ENCODE measurements around the gene GEMIN4.
"Not testable (repeated sequence)": the region's sequence is repeated elsewhere in the genome, so short reads cannot be mapped to it uniquely, and the experiment has no call there.

GEMIN4 gene

DNA sequence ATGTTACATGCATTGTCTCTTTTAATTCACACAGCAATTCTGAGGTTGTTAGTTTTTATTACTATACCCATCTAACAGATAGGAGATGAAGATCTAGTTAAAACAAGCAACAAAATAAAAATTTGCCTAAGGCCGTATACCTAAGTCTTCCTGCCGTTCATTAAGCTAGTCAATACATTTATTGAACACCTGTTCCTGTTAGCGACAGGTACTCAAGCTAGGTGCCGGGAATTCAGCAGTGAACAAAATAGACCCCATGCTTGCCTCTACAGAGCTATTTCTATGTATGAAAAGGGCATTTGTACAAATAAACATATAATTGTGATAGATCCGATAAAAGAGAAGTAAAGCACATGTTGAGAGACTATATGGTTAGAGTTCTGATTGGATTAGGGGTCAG, 34.0 kb downstream of the GEMIN4 start:
- Histone ChIP-seq H3K9me3 (ENCODE audit: insufficient read depth, low read depth, low read length) (no peaks in the 10 kb centered on the region), H3K4me3 (ENCODE audit: low read length) (no peak overlapping the region), H3K4me1 (ENCODE audit: insufficient read depth, low read length) (no peaks in the 10 kb centered on the region), H3K9ac (ENCODE audit: low read depth, low read length) (no peak overlapping the region), H3K36me3 (ENCODE audit: insufficient read depth, low read depth, low read length) (no peaks in the 10 kb centered on the region), H3K27ac (ENCODE audit: low read length) (no peak overlapping the region), H3K27me3 (ENCODE audit: insufficient read depth, low read length) (no peaks in the 10 kb centered on the region)

DNA sequence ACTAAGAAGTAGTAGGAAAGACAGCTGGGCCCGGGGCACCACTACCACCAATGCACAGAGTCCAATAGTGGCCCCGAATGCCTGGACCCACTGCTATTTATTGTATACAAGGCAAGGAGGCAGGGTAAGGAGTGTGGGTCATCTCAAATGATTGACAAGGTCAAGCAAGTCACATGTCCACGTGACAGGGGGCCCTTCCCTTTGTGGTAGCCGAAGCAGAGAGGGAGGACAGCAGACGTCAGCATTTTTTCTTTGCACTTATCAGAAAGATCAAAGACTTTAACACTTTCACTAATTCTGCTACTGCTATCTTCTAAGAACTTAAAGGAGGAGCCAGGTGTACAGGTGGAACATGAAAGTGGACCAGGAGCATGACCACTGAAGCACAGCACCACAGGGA, 43.9 kb downstream of the GEMIN4 start:
- Histone ChIP-seq H3K4me3 (ENCODE audit: low read length) (no peak overlapping the region), H3K9me3 (ENCODE audit: insufficient read depth, low read depth, low read length) (no peaks in the 10 kb centered on the region), H3K27me3 (ENCODE audit: insufficient read depth, low read length) (no peaks in the 10 kb centered on the region), H3K9ac (ENCODE audit: low read depth, low read length) (no peak overlapping the region), H3K36me3 (ENCODE audit: insufficient read depth, low read depth, low read length) (peaks cover 14% of the 10 kb centered on the region), H3K27ac (ENCODE audit: low read length) (no peak overlapping the region), H3K4me1 (ENCODE audit: insufficient read depth, low read length) (no peaks in the 10 kb centered on the region)

DNA sequence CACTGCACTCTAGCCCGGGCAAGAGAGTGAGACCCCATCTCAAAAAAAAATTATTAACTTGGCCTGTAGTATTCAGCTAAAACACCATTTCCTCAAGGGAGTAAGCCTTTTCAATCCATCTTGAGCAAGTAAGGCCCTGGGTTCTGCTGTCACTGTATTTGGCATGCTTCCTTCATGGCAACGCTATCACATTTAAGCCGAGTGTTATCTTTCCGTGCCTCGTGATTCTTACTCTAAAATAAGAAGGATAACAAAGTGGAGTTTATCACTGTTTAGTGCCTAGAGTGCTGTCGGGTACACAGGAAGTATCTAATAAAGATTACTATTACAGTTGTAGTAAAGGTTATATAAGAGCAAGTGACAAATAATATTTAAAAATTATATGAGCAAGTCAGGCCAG, 46.2 kb downstream of the GEMIN4 start:
- no peak overlapping the region for H3K4me3 ChIP-seq (ENCODE audit: low read length)
- no peaks in the 10 kb centered on the region for H3K9me3 ChIP-seq (ENCODE audit: insufficient read depth, low read depth, low read length)
- no peak overlapping the region for H3K27ac ChIP-seq (ENCODE audit: low read length)
- H3K4me1 ChIP-seq (ENCODE audit: insufficient read depth, low read length) = no peaks in the 10 kb centered on the region
- H3K36me3 ChIP-seq (ENCODE audit: insufficient read depth, low read depth, low read length) = peaks cover 14% of the 10 kb centered on the region
- H3K27me3 ChIP-seq (ENCODE audit: insufficient read depth, low read length) = no peaks in the 10 kb centered on the region
- H3K9ac ChIP-seq (ENCODE audit: low read depth, low read length) = no peak overlapping the region

DNA sequence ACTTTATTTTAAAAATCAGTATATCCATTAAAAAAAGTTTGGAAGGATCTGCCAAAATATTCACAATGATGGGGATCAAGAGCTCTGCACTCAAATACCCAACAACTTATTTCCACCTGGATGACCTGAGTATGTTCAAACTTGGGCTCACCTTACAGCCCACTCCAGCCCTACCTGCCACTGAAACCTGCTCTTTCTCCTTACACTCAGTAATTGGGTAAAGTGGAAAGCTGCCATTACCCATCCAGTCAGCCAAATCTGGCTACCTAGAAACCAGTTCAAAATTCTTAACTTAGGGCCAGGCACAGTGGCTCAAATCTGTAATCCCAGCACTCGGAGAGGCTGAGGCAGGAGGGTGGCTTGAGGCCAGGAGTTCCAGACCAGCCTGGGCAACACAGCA, 47.1 kb downstream of the GEMIN4 start:
- no peaks in the 10 kb centered on the region for H3K4me1 ChIP-seq (ENCODE audit: insufficient read depth, low read length)
- no peaks in the 10 kb centered on the region for H3K27me3 ChIP-seq (ENCODE audit: insufficient read depth, low read length)
- no peak overlapping the region for H3K4me3 ChIP-seq (ENCODE audit: low read length)
- no peaks in the 10 kb centered on the region for H3K9me3 ChIP-seq (ENCODE audit: insufficient read depth, low read depth, low read length)
- H3K9ac ChIP-seq (ENCODE audit: low read depth, low read length) = no peak overlapping the region
- H3K27ac ChIP-seq (ENCODE audit: low read length) = no peak overlapping the region
- peaks cover 10% of the 10 kb centered on the region for H3K36me3 ChIP-seq (ENCODE audit: insufficient read depth, low read depth, low read length)

DNA sequence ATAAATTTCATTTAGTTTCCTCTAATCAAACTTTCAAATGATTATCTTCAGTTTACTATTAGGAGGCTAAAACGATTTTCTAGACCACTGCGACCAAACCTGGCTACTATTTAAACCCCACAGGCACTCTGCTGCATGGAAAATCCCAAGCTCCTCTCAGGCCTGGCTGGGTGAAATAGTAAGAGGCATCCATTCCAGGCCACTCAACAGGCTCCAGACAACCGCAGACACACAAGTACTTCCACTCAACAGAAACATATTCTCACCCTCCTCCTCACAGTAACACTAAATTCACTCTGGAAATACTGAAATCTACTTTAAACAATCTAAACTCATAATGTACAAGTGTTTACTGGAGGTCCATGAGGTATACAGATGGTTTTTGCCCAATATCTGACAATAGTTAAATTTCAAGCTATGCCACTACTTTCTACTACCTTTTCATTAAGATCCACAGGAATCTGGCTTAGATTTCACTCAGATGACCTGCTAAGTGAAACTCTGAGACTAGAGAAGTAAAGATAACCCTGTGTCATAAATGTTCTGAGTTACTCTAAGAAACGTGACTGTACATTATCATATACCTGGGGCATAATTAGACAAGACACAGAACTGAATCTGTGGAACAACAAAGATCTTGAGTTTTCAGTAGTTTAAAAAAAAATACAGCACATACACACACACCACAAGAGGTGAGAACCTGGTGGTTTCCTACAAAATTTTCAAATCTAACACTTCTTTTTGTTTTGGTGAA, 47.8 kb downstream of the GEMIN4 start:
- peaks cover 5% of the 10 kb centered on the region for H3K36me3 ChIP-seq (ENCODE audit: insufficient read depth, low read depth, low read length)
- no peaks in the 10 kb centered on the region for H3K4me1 ChIP-seq (ENCODE audit: insufficient read depth, low read length)
- H3K27me3 ChIP-seq (ENCODE audit: insufficient read depth, low read length) = no peaks in the 10 kb centered on the region
- no peak overlapping the region for H3K4me3 ChIP-seq (ENCODE audit: low read length)
- no peak overlapping the region for H3K9ac ChIP-seq (ENCODE audit: low read depth, low read length)
- no peak overlapping the region for H3K27ac ChIP-seq (ENCODE audit: low read length)
- H3K9me3 ChIP-seq (ENCODE audit: insufficient read depth, low read depth, low read length) = no peaks in the 10 kb centered on the region

DNA sequence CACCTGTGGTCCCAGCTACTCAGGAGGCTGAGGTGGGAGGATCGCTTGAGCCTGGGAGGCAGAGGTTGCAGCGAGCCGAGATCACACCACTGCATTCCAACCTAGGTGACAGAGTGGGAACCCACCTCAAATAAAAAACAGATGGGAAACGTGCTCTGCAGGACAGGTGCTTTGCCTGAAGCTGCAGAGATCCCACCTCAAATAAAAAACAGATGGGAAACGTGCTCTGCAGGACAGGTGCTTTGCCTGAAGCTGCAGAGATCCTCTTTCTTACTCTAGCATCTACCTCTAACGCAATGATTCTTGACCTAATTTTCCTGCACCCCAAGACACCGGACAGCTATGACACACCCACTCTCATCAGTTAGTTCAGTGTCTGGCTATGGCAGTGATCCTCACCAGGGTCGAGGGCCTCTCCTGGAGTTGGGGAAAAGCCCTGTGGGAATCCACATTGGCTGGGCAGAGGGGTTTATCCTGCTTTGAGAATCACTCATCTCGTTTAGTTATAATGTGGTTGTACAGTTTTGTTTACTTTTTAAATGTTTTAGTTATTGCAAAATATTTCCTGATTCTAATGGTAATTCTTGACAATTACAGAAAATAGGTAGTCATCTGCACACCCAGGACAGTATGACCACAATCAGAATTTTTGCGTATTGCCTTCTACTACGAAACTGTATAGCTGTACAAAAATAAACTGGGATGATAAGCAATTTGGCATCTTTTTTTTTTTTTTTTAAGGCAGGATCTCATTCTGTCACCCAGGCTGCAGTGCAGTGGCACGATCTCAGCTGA, 48.8 kb downstream of the GEMIN4 start:
- Histone ChIP-seq H3K9ac (ENCODE audit: low read depth, low read length) (no peak overlapping the region), H3K27me3 (ENCODE audit: insufficient read depth, low read length) (no peaks in the 10 kb centered on the region), H3K4me3 (ENCODE audit: low read length) (no peak overlapping the region), H3K4me1 (ENCODE audit: insufficient read depth, low read length) (no peaks in the 10 kb centered on the region), H3K36me3 (ENCODE audit: insufficient read depth, low read depth, low read length) (no peaks in the 10 kb centered on the region; the same call in 1 of the 2 replicates), H3K27ac (ENCODE audit: low read length) (no peak overlapping the region), H3K9me3 (ENCODE audit: insufficient read depth, low read depth, low read length) (no peaks in the 10 kb centered on the region)

DNA sequence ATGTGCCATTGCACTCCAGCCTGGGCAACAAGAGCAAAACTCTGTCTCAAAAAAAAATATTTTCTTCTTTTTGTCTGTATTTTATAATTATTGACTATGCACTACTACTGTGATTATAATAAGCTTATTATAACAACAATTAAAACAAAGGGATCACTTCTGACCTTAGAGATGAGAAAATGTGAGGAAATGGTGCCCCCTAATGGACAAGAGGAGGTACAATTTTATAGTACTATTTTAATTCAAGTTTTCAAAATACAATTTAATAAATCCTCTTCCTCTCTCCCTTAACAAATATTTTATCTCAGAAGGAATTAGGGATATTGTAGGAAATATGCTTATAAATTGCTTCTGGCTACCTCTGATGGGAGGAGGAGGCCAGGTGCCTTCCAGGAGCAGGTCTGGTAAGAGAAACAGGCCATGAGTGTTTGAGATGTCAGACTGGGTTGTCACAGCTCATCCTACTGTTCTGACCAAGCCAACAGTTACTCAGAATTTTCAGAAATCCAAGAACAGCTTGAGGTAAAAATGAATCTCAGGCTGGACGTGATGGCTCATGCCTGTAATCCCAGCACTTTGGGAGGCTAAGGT, 51.5 kb downstream of the GEMIN4 start:
- H3K36me3 ChIP-seq (ENCODE audit: insufficient read depth, low read depth, low read length) = peaks cover 25% of the 10 kb centered on the region
- H3K27me3 ChIP-seq (ENCODE audit: insufficient read depth, low read length) = no peaks in the 10 kb centered on the region
- H3K4me1 ChIP-seq (ENCODE audit: insufficient read depth, low read length) = no peaks in the 10 kb centered on the region
- H3K27ac ChIP-seq (ENCODE audit: low read length) = no peak overlapping the region
- H3K9me3 ChIP-seq (ENCODE audit: insufficient read depth, low read depth, low read length) = no peaks in the 10 kb centered on the region
- no peak overlapping the region for H3K9ac ChIP-seq (ENCODE audit: low read depth, low read length)
- H3K4me3 ChIP-seq (ENCODE audit: low read length) = no peak overlapping the region

DNA sequence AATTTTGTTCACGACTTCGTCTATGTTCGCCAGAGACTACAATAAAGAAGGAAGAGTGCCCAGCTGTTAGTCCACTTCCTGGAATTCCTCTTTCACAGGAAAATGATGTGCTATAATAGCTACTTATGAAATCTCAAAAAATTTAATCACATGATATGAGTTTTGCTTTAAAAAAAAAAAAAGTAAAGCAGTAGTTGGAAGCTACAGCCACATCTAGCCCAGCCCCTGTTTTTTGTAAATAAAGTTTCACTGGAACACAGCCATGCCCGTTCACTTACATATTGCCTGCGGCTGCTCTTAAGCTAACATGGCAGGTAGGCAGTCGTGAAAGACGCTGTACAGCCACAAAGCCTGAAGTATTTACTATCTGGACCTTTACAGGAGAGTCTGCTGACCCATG, 52.7 kb downstream of the GEMIN4 start:
- no peaks in the 10 kb centered on the region for H3K9me3 ChIP-seq (ENCODE audit: insufficient read depth, low read depth, low read length)
- no peak overlapping the region for H3K4me3 ChIP-seq (ENCODE audit: low read length)
- H3K36me3 ChIP-seq (ENCODE audit: insufficient read depth, low read depth, low read length) = peaks cover 36% of the 10 kb centered on the region
- H3K4me1 ChIP-seq (ENCODE audit: insufficient read depth, low read length) = no peaks in the 10 kb centered on the region
- H3K27ac ChIP-seq (ENCODE audit: low read length) = no peak overlapping the region
- no peaks in the 10 kb centered on the region for H3K27me3 ChIP-seq (ENCODE audit: insufficient read depth, low read length)
- H3K9ac ChIP-seq (ENCODE audit: low read depth, low read length) = no peak overlapping the region

DNA sequence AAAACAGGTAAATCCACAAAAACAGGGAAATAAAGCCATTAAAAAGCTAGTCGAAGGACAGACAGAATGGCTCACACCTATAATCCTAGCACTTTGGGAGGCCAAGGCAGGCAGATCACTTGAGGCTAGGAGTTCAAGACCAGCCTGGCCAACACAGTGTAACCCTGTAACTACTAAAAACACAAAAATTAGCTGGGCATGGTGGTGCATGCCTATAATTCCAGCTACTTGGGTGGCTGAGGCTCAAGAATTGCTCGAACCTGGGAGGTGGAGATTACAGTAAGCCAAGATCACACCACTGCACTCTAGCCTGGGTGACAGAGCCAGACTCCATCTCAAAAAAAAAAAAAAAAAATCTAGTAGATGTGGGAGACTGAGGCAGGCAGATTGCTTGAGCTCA, 54.0 kb downstream of the GEMIN4 start:
- H3K9me3 ChIP-seq (ENCODE audit: insufficient read depth, low read depth, low read length); H3K4me1 ChIP-seq (ENCODE audit: insufficient read depth, low read length); H3K4me3 ChIP-seq (ENCODE audit: low read length); H3K27me3 ChIP-seq (ENCODE audit: insufficient read depth, low read length); H3K27ac ChIP-seq (ENCODE audit: low read length); H3K9ac ChIP-seq (ENCODE audit: low read depth, low read length): not testable (repeated sequence)
- peaks cover 36% of the 10 kb centered on the region for H3K36me3 ChIP-seq (ENCODE audit: insufficient read depth, low read depth, low read length)

DNA sequence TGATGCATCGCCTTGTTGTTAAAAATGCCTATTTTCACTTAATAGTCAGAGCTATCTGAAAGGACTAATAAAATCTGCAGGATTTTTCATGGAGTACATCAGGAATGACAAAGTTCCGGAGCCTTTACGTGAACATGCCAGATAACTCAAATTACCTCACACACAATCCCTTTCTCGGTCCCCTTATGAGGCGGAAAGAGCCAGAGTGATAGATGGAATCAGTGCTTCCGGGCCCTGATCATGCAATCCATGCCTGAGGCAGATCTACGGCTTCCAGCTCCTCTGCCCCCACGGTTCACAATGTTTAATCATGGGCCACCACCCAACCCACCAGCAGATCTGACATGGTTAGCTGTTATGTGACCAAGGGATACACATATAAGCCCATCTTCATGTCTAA, 54.4 kb downstream of the GEMIN4 start:
- H3K4me1 ChIP-seq (ENCODE audit: insufficient read depth, low read length) = no peaks in the 10 kb centered on the region; the same call in 1 of the 2 replicates
- H3K27ac ChIP-seq (ENCODE audit: low read length) = no peak overlapping the region
- H3K27me3 ChIP-seq (ENCODE audit: insufficient read depth, low read length) = no peaks in the 10 kb centered on the region
- H3K9me3 ChIP-seq (ENCODE audit: insufficient read depth, low read depth, low read length) = no peaks in the 10 kb centered on the region
- H3K9ac ChIP-seq (ENCODE audit: low read depth, low read length) = no peak overlapping the region
- no peak overlapping the region for H3K4me3 ChIP-seq (ENCODE audit: low read length)
- peaks cover 36% of the 10 kb centered on the region for H3K36me3 ChIP-seq (ENCODE audit: insufficient read depth, low read depth, low read length)

DNA sequence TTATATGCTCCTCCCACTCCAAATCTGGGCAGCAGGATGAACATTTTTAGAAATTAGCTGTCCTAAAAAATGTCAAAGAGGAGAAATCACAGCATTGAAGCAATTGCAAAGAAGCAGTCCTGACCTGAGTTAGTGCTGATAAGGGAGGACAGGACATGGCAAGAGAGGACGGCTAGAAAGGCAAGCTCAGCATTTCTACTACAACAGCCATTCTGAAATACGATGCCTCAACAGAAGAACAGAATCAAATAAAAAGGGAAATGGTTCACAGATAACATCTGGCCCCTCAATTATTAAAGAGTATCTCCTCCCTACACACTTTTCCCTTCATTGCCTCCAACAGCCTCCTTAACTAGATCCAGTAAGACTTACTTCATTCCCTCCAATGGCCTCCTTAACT, 55.7 kb downstream of the GEMIN4 start:
- Histone ChIP-seq H3K9me3 (ENCODE audit: insufficient read depth, low read depth, low read length) (no peaks in the 10 kb centered on the region), H3K4me3 (ENCODE audit: low read length) (no peak overlapping the region), H3K36me3 (ENCODE audit: insufficient read depth, low read depth, low read length) (peaks cover 36% of the 10 kb centered on the region), H3K9ac (ENCODE audit: low read depth, low read length) (no peak overlapping the region), H3K27me3 (ENCODE audit: insufficient read depth, low read length) (no peaks in the 10 kb centered on the region), H3K4me1 (ENCODE audit: insufficient read depth, low read length) (no peaks in the 10 kb centered on the region; the same call in 1 of the 2 replicates), H3K27ac (ENCODE audit: low read length) (no peak overlapping the region)
